BLaER1 treated with 17β-estradiol and CSF1 and Interleukin-3, amounts not matched to agents 10 nM and 100 nM (cell line): ENCODE data around the gene FKBP5.

ENCODE experiments used
- H3K27ac ChIP-seq, 11 experiments: shearing (Covaris generic); formaldehyde crosslinking; 2 replicates each; pipeline ENCODE4 v1.8.1; 2022
- H3K27me3 ChIP-seq, 11 experiments: shearing (Covaris generic); formaldehyde crosslinking; 2 replicates each; pipeline ENCODE4 v1.8.1; 2022
- H3K36me3 ChIP-seq, 11 experiments: shearing (Covaris generic); formaldehyde crosslinking; 2 replicates each; pipeline ENCODE4 v1.8.1; 2022
- H3K4me1 ChIP-seq, 10 experiments: shearing (Covaris generic); formaldehyde crosslinking; 2 replicates each; pipeline ENCODE4 v1.8.1; 2022
- H3K4me2 ChIP-seq, 11 experiments: shearing (Covaris generic); formaldehyde crosslinking; 2 replicates each; pipeline ENCODE4 v1.8.1; 2022
- H3K4me3 ChIP-seq, 10 experiments: shearing (Covaris generic); formaldehyde crosslinking; 2 replicates each; pipeline ENCODE4 v1.8.1; 2022
- H3K9ac ChIP-seq, 11 experiments: shearing (Covaris generic); formaldehyde crosslinking; 2 replicates each; pipeline ENCODE4 v1.8.1; 2022
- H3K9me3 ChIP-seq, 11 experiments: shearing (Covaris generic); formaldehyde crosslinking; replicated peaks in 1 of 11; 2 replicates each; pipeline ENCODE4 v1.8.1; 2022
- H4K20me1 ChIP-seq, 11 experiments: shearing (Covaris generic); formaldehyde crosslinking; 2 replicates each; pipeline ENCODE4 v1.8.1; 2022
- Cebpa-rat ChIP-seq, 11 experiments: shearing (Covaris generic); IDR thresholded peaks; 2 replicates each; pipeline ENCODE4 v1.8.1; 2022

FKBP5 gene

GRCh38 chr6:35634316-35634715, 54.4 kb downstream of the FKBP5 start:
- peaks cover 0 to 19% (median 0%) of the 10 kb centered on the region in 10 experiments; a peak in 8 of 20 replicates for H3K4me1 ChIP-seq
- no peak overlapping the region for H3K9ac ChIP-seq
- H3K27me3 ChIP-seq, result no peaks in the 10 kb centered on the region
- no peaks in the 10 kb centered on the region for H3K9me3 ChIP-seq
- H3K27ac ChIP-seq, result no peak overlapping the region
- no peak overlapping the region for H3K4me3 ChIP-seq
- no peaks in the 10 kb centered on the region for H4K20me1 ChIP-seq
- H3K4me2 ChIP-seq, result peak overlapping the region in 2 of 11 experiments; percentile 31 to 67; a peak in 4 of 22 replicates
- no peak for TF ChIP-seq Cebpa-rat (IDR thresholded peaks at IDR 0.05)
- H3K36me3 ChIP-seq, result peaks cover 27 to 100% (median 75%) of the 10 kb centered on the region in 11 experiments; a peak in 21 of 22 replicates

GRCh38 chr6:35633579-35634089, 55.1 kb downstream of the FKBP5 start:
- H3K36me3 ChIP-seq, result peaks cover 24 to 100% (median 75%) of the 10 kb centered on the region in 11 experiments; a peak in 21 of 22 replicates

GRCh38 chr6:35629876-35630378, 58.8 kb downstream of the FKBP5 start:
- TF ChIP-seq Cebpa-rat (IDR thresholded peaks at IDR 0.05), result no peak
- H3K36me3 ChIP-seq, result peaks cover 0 to 83% (median 61%) of the 10 kb centered on the region in 11 experiments; a peak in 19 of 22 replicates
- no peaks in the 10 kb centered on the region for H3K27me3 ChIP-seq
- H3K4me3 ChIP-seq, result no peak overlapping the region
- H3K9ac ChIP-seq, result no peak overlapping the region
- peaks cover 0 to 32% (median 0%) of the 10 kb centered on the region in 10 experiments; a peak in 8 of 20 replicates for H3K4me1 ChIP-seq
- no peaks in the 10 kb centered on the region for H4K20me1 ChIP-seq
- no peak overlapping the region for H3K4me2 ChIP-seq
- peaks cover 0 to 8% (median 0%) of the 10 kb centered on the region in 11 experiments; a peak in 1 of 22 replicates for H3K9me3 ChIP-seq
- no peak overlapping the region for H3K27ac ChIP-seq

More at GRCh38 chr6:35633579-35634089, 55.1 kb downstream of the FKBP5 start:
- H3K27ac ChIP-seq, result no peak overlapping the region
- TF ChIP-seq Cebpa-rat (IDR thresholded peaks at IDR 0.05), result no peak
- H3K4me3 ChIP-seq, result no peak overlapping the region
- H3K4me1 ChIP-seq, result peaks cover 0 to 20% (median 0%) of the 10 kb centered on the region in 10 experiments; a peak in 8 of 20 replicates
- no peak overlapping the region for H3K9ac ChIP-seq
- H3K9me3 ChIP-seq, result no peaks in the 10 kb centered on the region
- no peak overlapping the region for H3K4me2 ChIP-seq
- no peaks in the 10 kb centered on the region for H4K20me1 ChIP-seq
- no peaks in the 10 kb centered on the region for H3K27me3 ChIP-seq

GRCh38 chr6:35626401-35626800, 62.3 kb downstream of the FKBP5 start:
- Histone ChIP-seq H3K9ac (no peak overlapping the region), H3K4me2 (peak overlapping the region in 4 of 11 experiments; percentile 10 to 67 (median 32); a peak in 6 of 22 replicates), H3K36me3 (peaks cover 7 to 80% (median 56%) of the 10 kb centered on the region in 11 experiments; a peak in 21 of 22 replicates), H3K27me3 (no peaks in the 10 kb centered on the region), H3K27ac (peak overlapping the region in 1 of 11 experiments; percentile 42; a peak in 2 of 22 replicates), H4K20me1 (no peaks in the 10 kb centered on the region), H3K4me1 (peaks cover 0 to 21% (median 0%) of the 10 kb centered on the region in 10 experiments; a peak in 6 of 20 replicates), H3K9me3 (peaks cover 0 to 8% (median 0%) of the 10 kb centered on the region in 11 experiments; a peak in 1 of 22 replicates), H3K4me3 (no peak overlapping the region)
- no peak for TF ChIP-seq Cebpa-rat (IDR thresholded peaks at IDR 0.05)

- Histone ChIP-seq H3K27me3 (no peaks in the 10 kb centered on the region), H3K9ac (no peak overlapping the region), H3K27ac (peak overlapping the region in 5 of 11 experiments; percentile 8 to 38 (median 26); a peak in 5 of 22 replicates), H3K36me3 (peaks cover 13 to 77% (median 51%) of the 10 kb centered on the region in 11 experiments; a peak in 21 of 22 replicates), H3K4me2 (no peak overlapping the region), H3K4me1 (peaks cover 0 to 23% (median 0%) of the 10 kb centered on the region in 10 experiments; a peak in 6 of 20 replicates), H3K4me3 (no peak overlapping the region), H3K9me3 (peaks cover 0 to 8% (median 0%) of the 10 kb centered on the region in 11 experiments; a peak in 1 of 22 replicates), H4K20me1 (no peaks in the 10 kb centered on the region)
- no peak for TF ChIP-seq Cebpa-rat (IDR thresholded peaks at IDR 0.05)
Measured at GRCh38 chr6:35624341-35625070, 64.2 kb downstream of the FKBP5 start.

- Histone ChIP-seq H3K4me1 (peaks cover 0 to 18% (median 0%) of the 10 kb centered on the region in 10 experiments; a peak in 6 of 20 replicates), H3K9ac (no peak overlapping the region), H3K4me2 (no peak overlapping the region), H4K20me1 (no peaks in the 10 kb centered on the region), H3K27me3 (no peaks in the 10 kb centered on the region), H3K9me3 (peaks cover 0 to 8% (median 0%) of the 10 kb centered on the region in 11 experiments; a peak in 1 of 22 replicates), H3K36me3 (peaks cover 34 to 79% (median 58%) of the 10 kb centered on the region in 11 experiments), H3K27ac (no peak overlapping the region), H3K4me3 (no peak overlapping the region)
- no peak for TF ChIP-seq Cebpa-rat (IDR thresholded peaks at IDR 0.05)
Measured at GRCh38 chr6:35622283-35622682, 66.4 kb downstream of the FKBP5 start.

GRCh38 chr6:35620706-35621105, 68.0 kb downstream of the FKBP5 start:
- Histone ChIP-seq H3K9ac (no peak overlapping the region), H3K27me3 (no peaks in the 10 kb centered on the region), H3K36me3 (peaks cover 34 to 86% (median 64%) of the 10 kb centered on the region in 11 experiments), H4K20me1 (no peaks in the 10 kb centered on the region), H3K4me2 (0 out of 22 replicates have a peak overlapping the region, but pooled peaks of 1 of the 11 experiments have one; percentile 15), H3K4me3 (no peak overlapping the region), H3K9me3 (peaks cover 0 to 6% (median 0%) of the 10 kb centered on the region in 11 experiments; a peak in 1 of 22 replicates), H3K4me1 (peaks cover 0 to 21% (median 8%) of the 10 kb centered on the region in 10 experiments; a peak in 9 of 20 replicates), H3K27ac (peak overlapping the region in 1 of 11 experiments; percentile 4; a peak in 1 of 22 replicates)
- TF ChIP-seq Cebpa-rat (IDR thresholded peaks at IDR 0.05), result no peak

GRCh38 chr6:35613762-35614161, 75.0 kb downstream of the FKBP5 start:
- H3K36me3 ChIP-seq, result peaks cover 51 to 97% (median 74%) of the 10 kb centered on the region in 11 experiments
- H3K9me3 ChIP-seq, result peaks cover 0 to 22% (median 3%) of the 10 kb centered on the region in 11 experiments; a peak in 9 of 22 replicates
- peaks cover 0 to 32% (median 9%) of the 10 kb centered on the region in 10 experiments; a peak in 9 of 20 replicates for H3K4me1 ChIP-seq
- H3K27ac ChIP-seq, result no peak overlapping the region
- H3K4me2 ChIP-seq, result no peak overlapping the region
- H3K4me3 ChIP-seq, result no peak overlapping the region
- H3K9ac ChIP-seq, result no peak overlapping the region
- no peaks in the 10 kb centered on the region for H3K27me3 ChIP-seq
- no peak for TF ChIP-seq Cebpa-rat (IDR thresholded peaks at IDR 0.05)
- no peaks in the 10 kb centered on the region for H4K20me1 ChIP-seq
